Keratinocyte (primary cell): Measurements from ENCODE around the gene CUEDC1.

Experiments used
- EZH2 ChIP-seq: IDR thresholded peaks from one replicate; pipeline ENCODE4 v1.6.1; 2012; ENCODE audit warnings: inconsistent platforms, mild to moderate bottlenecking, low read length, moderate library complexity
- TF ChIP-seq, protein P1 (sequence below), 3 experiments: IDR thresholded peaks in 1 of 3; conservative IDR thresholded peaks in 1 of 3; optimal IDR thresholded peaks in 1 of 3; 2 replicates in 2 of 3; 3 replicates in 1 of 3; pipeline versions ENCODE3 to v1.5.1; 2011; ENCODE audit warnings: low read length in 3 of 3, mild to moderate bottlenecking in 3 of 3, moderate library complexity in 2 of 3, control low read depth in 1 of 3, inconsistent platforms in 1 of 3; ENCODE audit not compliant: insufficient read depth in 2 of 3; ENCODE audit errors: extremely low read depth in 1 of 3

DNA sequence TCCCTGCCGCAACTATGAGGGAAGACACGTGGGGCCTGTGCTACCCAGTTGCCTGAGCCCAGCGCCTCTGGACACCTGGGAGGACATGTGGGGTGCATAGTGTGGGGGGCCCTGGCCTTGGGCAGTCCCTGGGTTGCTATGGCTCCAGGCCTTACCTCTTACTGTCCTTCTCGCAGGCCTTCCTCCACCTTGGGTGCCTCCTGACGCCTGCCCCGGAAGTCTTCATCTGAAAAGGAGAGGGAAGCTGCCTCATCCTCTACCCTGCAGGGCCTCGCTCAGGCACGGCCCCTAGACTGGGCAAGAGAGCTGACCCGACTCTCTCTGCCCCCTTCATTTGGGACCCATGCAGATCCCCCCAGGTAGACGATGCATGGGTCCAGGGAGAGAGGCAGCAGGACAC, 88.9 kb downstream of the CUEDC1 start:
- TF ChIP-seq, protein P1, sequence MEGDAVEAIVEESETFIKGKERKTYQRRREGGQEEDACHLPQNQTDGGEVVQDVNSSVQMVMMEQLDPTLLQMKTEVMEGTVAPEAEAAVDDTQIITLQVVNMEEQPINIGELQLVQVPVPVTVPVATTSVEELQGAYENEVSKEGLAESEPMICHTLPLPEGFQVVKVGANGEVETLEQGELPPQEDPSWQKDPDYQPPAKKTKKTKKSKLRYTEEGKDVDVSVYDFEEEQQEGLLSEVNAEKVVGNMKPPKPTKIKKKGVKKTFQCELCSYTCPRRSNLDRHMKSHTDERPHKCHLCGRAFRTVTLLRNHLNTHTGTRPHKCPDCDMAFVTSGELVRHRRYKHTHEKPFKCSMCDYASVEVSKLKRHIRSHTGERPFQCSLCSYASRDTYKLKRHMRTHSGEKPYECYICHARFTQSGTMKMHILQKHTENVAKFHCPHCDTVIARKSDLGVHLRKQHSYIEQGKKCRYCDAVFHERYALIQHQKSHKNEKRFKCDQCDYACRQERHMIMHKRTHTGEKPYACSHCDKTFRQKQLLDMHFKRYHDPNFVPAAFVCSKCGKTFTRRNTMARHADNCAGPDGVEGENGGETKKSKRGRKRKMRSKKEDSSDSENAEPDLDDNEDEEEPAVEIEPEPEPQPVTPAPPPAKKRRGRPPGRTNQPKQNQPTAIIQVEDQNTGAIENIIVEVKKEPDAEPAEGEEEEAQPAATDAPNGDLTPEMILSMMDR (optimal IDR thresholded peaks at IDR 0.05 in 1 of 3, IDR thresholded peaks at IDR 0.05 in 1 of 3, conservative IDR thresholded peaks at IDR 0.05 in 1 of 3; ENCODE audit: extremely low read depth in 1 of 3, insufficient read depth in 2 of 3, low read length in 3 of 3) = no peak
- no peak for TF ChIP-seq EZH2
